GM19397 (cell line): ENCODE data around the gene DKC1.

ENCODE experiments used
- ATAC-seq: cut with Tn5 transposase; IDR thresholded peaks from one replicate; pipeline ENCODE4 v1.9.1; 2021; ENCODE audit warnings: mild to moderate bottlenecking, moderate library complexity; ENCODE audit not compliant: unreplicated experiment

DKC1 gene

DNA sequence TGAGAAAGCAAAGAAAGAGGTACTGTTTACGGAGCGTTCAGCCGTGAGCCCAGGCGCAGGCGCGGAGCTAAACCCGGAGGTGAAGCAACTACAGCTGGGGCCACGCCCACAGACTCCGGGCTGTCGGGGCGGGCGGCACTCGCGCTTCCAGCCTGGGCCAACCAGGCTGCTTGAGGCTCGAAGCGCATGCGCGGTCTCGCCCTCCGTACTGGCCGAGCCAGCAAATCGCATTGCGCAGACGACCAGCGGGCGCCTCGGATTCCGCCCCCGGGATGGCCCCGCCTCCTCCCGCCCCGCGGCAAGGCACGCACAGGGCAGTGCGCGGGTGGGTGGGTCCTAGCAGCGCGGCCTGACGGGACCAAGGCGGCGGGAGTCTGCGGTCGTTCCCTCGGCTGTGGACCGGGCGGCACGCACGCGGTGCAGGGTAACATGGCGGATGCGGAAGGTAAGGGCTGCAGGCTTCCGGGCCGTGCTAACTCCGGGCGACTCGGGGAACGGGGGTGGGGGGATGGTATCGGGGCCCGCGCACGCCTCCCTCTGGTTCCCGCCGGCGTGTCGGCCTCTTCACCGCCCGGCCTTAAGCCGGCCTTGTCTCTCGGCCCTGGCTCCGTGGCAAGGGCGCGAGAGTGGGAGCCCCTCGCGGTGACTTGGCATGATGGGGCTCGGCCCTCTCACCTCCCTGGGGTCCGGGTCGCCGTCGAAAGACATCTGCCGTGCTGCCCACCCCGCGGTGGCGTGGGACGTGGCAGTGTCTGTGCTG, at the start of gene DKC1:
DKC1 (plus strand) TSS at position 328 of the 760 bp plus-strand sequence; CDS start at position 430, 102 bp downstream.
- peak; percentile 95 for ATAC-seq

DNA sequence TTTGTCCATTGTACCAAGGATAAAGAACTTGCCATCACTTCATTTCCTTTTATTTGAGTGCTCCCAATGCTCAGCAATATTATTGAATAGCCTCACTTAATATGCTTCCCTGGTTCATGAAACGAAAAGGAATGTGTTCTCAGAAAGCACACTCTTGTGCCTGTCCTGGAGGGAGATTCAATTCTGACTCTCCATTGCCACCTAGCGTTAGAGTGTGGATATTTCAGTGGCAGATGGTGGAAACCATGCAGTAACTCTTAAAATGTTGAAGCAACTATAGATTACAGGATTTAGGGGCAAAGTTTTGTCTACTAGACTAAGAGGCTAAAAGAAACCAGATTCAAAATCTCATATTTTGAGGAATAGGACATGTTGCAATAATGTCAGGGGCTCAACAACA, 47.7 kb upstream of the DKC1 start:
- no peak for ATAC-seq

- no peak for ATAC-seq
Measured at GRCh38 chrX:154715825-154716224, 46.8 kb upstream of the DKC1 start.

- no peak for ATAC-seq
Measured at GRCh38 chrX:154717824-154718223, 44.8 kb upstream of the DKC1 start.

DNA sequence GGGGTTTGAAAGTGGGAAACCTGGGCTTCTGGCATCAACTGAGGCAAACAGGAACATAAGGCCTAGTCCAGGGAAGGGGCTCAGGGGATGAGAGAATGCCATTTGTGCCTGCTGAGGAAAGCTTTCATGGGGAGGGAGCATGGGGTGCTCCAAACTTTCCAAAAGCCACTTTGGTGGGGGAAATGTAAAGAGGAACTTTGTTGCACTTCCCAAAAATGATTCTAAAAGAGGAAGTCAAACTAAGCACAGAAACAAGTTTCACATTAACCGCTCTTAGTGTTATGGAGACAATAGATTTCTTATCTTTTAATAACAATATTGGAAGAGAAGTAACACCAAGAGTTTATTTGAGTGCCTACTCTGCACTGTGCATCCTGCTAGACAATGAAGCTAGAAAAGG, 44.0 kb upstream of the DKC1 start:
- ATAC-seq = no peak

DNA sequence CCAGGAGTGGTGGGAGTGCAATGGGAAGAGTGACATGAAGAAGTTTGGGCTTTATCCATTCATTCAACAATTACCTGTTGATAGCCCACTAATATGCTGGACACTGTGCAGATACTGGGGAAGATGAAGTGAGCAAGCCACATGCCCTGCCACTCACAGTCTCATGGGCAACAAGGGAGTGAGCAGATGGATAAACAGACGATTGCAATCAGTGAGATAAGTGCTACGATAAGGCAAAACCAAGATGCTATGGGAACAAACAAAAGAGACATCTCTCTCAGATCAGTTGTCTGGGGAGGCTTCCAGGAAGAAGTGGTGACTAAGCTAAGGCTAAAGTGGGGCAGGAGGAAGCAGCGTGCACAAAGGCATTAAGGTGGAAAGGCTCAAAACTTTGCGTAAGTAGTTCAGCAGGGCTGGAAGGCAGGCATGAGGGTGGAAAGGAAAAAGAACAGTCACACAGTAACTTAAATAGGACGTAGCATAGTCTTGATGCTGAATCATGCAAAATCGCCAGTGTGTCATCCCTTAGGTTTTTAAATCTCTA, 43.5 kb upstream of the DKC1 start:
- no peak for ATAC-seq

DNA sequence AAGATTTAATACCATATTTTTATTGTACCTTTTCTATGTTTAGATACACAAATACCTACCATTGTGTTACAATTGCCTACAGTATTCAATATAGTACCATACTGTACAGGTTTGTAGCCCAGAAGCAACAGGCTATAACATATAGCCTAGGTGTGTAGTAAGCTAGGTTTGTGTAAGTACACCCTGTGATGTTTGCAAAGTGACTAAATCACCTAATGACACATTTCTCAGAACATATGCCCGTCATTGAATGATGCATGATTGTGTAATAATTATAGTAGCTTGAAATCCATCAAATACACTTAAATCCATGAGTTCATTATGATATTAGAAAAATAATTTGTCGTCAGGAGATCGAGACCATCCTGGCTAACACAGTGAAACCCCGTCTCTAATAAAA, 42.6 kb upstream of the DKC1 start:
- no peak for ATAC-seq

DNA sequence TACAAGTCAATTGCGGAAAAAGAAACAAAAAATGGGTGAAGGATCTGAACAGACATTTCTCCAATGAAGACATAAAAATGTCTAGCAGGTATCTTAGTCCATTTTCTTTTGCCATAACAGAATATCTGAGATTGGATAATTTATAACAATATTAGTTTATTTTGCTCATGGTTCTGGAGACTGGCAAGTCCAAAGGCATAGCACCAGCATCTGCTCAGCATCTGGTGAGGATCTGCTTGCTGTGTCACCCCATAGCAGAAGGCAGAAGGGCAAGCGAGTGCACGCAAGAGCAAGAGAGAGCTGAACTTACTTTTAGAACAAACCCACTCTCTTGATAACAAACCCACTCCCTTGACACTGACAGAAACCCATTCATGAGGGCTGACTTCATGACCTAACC, 41.5 kb upstream of the DKC1 start:
- ATAC-seq = no peak

DNA sequence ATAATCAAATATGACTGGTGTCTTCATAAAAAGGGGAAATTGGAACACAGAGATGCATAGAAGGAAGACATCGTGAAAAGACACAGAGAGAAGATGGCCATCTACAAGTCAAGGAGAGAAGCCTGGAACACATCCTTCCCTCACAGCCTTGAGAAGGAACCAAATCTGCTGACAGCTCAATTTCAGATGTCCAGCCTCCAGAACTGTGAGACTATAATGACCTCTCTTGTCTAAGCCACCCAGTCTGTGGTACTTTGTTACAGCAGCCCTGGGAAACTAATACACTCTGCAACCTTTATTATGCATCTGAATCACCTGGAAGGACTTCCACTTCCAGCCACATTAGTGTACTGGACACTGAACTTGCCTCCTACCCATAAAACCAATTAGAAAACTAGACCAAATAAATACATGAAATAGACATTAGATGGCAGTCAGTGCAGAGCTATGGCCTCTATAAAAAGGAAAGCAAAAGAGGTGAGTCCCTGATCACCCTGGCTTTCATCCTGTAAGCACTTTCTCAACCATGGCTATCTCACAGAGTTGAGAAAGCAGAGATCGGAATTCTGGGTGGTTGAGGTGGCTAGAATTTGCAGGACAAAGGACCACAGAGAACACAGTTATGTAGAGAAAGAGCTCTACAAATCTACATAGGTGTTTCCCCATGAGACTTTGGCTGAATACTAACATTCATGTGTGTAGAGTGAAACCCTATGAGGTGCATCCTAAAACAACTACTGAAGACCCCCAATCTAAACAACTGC, 37.5 kb upstream of the DKC1 start:
- no peak for ATAC-seq

- ATAC-seq = no peak
Measured at GRCh38 chrX:154727418-154727817, 35.2 kb upstream of the DKC1 start.

DNA sequence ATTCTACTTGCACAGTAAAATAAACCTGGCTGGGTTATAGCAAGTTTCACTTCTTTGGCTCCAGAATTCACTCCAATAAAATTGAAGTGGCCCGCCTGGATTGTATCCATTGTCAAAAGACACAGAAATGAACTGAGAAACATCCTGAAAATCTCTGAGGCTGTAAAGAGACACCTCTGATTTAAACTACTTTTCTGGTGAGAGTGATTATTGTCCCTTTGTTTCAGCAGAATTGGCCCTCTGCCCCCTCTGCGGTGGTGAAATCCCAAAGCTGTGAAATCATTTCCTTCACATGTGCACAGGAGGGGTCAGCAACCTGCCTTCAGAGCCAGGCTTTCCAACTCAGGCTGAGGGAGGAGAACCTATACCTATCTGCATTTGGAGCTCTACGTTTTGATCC, 34.8 kb upstream of the DKC1 start:
- ATAC-seq = no peak

DNA sequence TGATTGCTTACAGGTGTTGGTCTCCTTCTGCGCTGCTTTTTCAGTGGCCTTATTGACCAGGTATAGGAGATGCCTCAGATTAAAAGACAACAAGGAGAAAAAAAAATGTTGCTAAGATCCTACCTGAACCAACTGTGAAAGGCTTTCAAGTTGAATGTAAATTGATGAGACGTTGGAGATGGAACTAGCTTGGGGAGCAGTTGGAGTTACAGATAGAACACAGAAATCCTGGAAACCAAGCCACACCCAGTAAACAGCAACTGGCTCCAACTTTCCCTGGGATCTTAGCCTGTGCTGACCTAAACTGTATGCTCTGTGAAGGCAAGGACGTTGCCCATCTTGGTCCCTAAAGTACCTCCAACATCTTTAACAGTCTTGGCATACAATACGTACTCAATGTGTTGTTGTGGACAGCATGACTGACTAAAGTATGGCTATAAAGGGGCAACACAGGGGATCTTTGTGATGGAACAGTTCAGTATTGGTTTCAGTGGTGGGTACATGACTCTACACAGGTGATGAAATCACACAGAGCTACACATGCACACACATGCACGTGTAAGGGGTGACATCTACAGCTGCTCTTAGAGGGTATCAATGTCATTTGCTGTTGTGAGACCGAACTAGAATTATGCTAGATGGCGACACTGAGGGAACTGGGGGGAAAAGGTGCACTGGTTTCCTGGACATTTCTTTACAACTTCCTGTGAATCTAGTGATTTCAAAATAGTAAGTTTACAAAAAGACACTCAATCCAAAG, 34.1 kb upstream of the DKC1 start:
- no peak for ATAC-seq

DNA sequence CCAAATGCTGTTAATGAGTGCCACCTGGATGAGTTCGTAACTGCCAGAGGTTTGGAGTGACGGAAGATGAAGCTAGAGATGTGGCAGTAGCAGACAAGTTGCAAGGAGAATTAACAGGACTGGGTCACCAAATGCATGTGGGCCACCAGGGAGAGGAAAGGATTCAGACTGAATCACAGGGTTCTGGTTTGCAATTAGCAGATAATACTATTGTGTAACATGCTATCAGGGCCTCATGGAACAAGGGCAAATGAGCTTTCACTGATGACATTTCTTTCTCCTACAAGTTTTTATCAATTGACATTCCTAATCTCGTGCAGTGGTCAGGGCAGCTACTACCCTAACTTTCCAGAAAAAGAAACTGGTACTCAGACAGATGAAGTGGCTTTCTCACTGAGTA, 33.2 kb upstream of the DKC1 start:
- ATAC-seq = no peak

DNA sequence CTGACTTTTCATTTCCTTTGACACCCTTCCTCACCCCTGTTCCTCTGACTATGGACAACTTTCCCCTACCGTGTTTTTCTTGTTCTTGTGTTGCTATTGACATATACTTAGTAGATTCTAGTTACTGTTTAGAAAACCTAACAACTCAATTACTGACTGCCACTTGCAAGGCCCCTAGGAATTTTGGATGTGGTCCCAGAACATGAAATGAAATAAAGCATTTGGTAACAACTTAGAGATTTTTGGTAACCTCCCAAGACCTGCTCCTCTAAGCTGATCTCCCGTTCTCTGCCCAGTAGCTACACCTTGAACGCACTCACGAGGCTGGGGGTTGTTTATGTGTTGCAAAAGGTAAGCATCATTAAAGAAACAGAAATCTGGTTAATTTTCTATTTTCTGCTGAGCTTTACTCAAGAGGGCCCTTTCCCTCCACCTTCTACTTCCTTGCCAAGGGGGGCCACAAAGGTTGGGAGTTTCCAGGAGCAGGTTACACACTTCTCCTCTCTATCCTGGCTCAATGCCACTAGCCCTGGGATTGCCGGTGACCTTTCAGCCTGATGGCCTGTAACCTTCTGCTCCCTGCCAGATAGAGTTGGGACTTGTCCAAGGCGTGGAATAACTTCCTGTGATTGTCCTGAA, 32.3 kb upstream of the DKC1 start:
- ATAC-seq = no peak

DNA sequence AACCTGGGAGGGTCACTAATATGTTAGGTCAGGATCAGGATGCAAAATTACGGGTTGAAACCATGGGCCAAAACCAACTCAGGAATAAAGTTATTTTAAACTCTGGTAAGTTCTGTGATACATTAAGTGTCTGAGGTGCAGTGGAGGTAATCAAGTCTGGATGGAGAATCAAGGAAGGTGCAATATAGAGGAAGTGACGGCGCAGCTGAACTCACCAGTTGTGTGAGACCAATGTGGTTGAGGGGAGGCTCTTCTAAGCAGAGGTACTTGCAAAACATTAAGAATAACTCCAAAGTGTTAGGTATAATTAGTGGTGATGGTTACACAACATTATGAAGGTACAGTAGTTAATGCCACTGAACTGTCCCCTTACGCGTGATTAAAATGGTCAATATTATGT, 31.5 kb upstream of the DKC1 start:
- ATAC-seq = no peak

- no peak for ATAC-seq
Measured at GRCh38 chrX:154731881-154732280, 30.8 kb upstream of the DKC1 start.

- no peak for ATAC-seq
Measured at GRCh38 chrX:154732421-154733065, 30.1 kb upstream of the DKC1 start.

GRCh38 chrX:154733066-154733425, 29.6 kb upstream of the DKC1 start:
- no peak for ATAC-seq

DNA sequence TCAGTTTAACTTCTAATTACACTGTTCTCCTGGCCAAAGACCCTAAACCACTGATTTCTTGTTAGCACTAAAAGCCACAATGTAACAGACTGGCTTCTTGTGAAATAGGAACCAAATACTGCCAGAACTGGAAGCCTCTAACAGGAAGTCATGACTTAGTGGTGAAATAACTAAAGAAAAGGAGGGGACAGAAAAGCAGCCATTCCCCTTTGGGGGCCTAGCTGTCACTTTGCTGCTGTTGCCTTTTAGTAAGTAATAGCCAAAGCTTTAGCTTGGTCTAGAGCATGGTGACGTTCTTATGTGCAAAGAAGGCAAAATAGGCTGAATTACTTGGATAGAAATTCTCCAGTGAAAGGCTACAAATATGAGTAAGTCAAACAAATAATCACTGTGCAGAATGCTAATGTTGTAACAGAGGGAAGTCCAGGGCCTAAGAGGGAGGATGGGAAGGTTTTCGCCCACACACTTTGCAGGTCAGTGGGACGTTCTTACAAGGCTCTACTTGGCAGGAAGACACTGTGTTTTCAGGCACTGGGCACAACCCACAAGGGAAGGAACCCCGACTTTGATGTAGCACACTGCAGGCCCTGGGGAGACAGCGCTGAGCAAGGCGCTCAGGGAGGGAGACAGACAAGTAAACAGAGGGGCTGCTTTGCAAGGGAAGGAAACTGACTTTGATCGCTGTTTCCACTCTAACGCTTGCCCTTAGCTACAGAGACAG, 28.4 kb upstream of the DKC1 start:
- no peak for ATAC-seq
